ENCODE measurements around the gene SRD5A1. TPM values are rescaled to one million over a fixed set of nuclear protein-coding genes. Genes with fewer than 3 reads are reported as not detected.

SRD5A1 gene
- total and polyA plus RNA-seq, 11 donors, result 0.80 to 6.7 (median 3.8) TPM

DNA sequence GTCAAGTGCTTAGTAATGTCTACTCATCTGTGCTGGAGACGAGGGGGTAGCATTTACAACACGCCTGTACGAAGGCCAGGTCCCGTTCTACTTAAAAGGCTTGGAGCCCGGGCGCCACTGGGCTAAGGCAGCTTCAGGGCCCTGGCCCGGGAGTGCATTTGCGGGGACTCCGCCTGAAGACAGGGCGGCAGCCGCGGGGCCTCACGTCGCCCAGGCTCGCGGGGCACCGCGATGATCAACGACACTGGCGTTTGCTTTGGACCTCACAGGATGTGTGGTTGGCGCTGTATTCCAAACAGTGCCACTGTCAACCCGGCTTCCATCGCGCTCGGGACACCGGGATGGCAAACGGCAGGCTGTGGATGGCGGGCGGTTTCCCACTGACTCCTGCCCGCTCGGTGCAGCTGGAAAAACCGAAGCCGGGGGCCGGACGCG lies 78.9 kb downstream of the SRD5A1 start:
- H3K9me3 ChIP-seq, result no peaks in the 10 kb centered on the region
- DNase-seq, result peak; percentile 42 to 76 (median 58)
- 0 to 1% (median 1%) methylated on average over 14 to 36 of the region's 36 CpGs for WGBS, 4 donors
- no peak for TF ChIP-seq POLR2A (IDR thresholded peaks at IDR 0.05)
- TF ChIP-seq, protein P1, sequence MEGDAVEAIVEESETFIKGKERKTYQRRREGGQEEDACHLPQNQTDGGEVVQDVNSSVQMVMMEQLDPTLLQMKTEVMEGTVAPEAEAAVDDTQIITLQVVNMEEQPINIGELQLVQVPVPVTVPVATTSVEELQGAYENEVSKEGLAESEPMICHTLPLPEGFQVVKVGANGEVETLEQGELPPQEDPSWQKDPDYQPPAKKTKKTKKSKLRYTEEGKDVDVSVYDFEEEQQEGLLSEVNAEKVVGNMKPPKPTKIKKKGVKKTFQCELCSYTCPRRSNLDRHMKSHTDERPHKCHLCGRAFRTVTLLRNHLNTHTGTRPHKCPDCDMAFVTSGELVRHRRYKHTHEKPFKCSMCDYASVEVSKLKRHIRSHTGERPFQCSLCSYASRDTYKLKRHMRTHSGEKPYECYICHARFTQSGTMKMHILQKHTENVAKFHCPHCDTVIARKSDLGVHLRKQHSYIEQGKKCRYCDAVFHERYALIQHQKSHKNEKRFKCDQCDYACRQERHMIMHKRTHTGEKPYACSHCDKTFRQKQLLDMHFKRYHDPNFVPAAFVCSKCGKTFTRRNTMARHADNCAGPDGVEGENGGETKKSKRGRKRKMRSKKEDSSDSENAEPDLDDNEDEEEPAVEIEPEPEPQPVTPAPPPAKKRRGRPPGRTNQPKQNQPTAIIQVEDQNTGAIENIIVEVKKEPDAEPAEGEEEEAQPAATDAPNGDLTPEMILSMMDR (IDR thresholded peaks at IDR 0.05), result peak in 3 of 12 donors; percentile 26 to 33 (median 31)
- no peaks in the 10 kb centered on the region for H3K36me3 ChIP-seq
- H3K4me3 ChIP-seq, result peak overlapping the region; percentile 46 to 98 (median 78)
- peak in 3 of 4 donors; percentile 3 to 25 (median 24) for ATAC-seq
- no peaks in the 10 kb centered on the region for H3K27me3 ChIP-seq
- H3K4me1 ChIP-seq, result peaks cover 9 to 42% (median 29%) of the 10 kb centered on the region in 12 donors
- intact Hi-C loops (cut with DNase I), result loop anchor here in 8 of 10 donors (2.0 to 10.0 kb wide), 5 partner anchors 77 to 337 kb away; partner anchors contain the start of genes NSUN2 (in 6 of the 8), SRD5A1 (in 6 of the 8) and MED10 (in 2 of the 8)
- H3K27ac ChIP-seq, result peak overlapping the region; percentile 89 to 100 (median 98)

DNA sequence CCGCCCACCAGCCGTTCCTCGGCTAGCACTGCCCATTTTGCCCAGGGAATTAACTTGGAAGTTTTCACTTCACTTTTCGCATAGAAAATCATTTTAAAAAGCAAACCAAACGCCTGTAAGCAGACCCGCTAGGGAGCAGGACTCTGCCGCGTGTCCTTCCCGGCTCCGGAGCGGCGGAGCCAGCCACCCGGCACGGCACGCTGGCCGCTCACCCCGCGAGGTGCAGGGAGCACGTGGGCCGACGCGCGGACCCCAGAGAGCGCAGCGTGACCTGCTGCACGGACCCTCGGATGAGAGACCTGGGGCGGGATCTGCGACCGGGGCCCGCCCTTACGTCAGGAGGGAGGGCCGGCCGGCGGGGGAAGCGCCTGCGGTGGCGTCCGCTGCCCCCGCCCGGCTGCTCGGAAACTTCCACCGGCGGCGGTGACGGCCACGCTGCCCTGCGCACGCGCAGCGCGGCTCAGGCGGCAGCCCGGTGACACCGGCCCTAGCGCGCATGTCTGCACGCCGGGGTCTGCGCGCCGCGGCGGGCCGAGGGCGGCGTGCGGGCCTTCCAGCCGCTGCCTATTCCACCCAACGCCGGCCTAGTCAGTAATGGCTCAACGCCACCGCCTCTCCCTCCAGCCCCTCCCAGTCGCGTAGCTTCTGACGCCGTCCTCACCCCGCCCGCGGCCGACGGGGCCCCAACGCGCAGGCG lies 79.5 kb downstream of the SRD5A1 start:
- Histone ChIP-seq H3K9me3 (no peaks in the 10 kb centered on the region), H3K36me3 (no peaks in the 10 kb centered on the region), H3K4me3 (peak overlapping the region; percentile 46 to 98 (median 78)), H3K27me3 (no peaks in the 10 kb centered on the region), H3K27ac (peak overlapping the region; percentile 89 to 100 (median 98)), H3K4me1 (peaks cover 9 to 48% (median 34%) of the 10 kb centered on the region in 12 donors)
- ATAC-seq, result peak; percentile 86 to 94 (median 90)
- intact Hi-C loops (cut with DNase I), result loop anchor here in 8 of 10 donors (1.0 to 10.0 kb wide), 6 partner anchors 78 to 338 kb away; partner anchors contain the start of genes NSUN2 (in 8 of the 8), SRD5A1 (in 8 of the 8) and MED10 (in 2 of the 8)
- peak; percentile 97 to 99 (median 97) for DNase-seq
- WGBS, 4 donors, result 0 to 4% (median 0%) methylated on average over 4 to 85 of the region's 85 CpGs
- TF ChIP-seq, protein P1 (IDR thresholded peaks at IDR 0.05), result peak in 1 of 12 donors; percentile 3
- peak in 1 of 2 donors; percentile 84 for TF ChIP-seq POLR2A (IDR thresholded peaks at IDR 0.05)

DNA sequence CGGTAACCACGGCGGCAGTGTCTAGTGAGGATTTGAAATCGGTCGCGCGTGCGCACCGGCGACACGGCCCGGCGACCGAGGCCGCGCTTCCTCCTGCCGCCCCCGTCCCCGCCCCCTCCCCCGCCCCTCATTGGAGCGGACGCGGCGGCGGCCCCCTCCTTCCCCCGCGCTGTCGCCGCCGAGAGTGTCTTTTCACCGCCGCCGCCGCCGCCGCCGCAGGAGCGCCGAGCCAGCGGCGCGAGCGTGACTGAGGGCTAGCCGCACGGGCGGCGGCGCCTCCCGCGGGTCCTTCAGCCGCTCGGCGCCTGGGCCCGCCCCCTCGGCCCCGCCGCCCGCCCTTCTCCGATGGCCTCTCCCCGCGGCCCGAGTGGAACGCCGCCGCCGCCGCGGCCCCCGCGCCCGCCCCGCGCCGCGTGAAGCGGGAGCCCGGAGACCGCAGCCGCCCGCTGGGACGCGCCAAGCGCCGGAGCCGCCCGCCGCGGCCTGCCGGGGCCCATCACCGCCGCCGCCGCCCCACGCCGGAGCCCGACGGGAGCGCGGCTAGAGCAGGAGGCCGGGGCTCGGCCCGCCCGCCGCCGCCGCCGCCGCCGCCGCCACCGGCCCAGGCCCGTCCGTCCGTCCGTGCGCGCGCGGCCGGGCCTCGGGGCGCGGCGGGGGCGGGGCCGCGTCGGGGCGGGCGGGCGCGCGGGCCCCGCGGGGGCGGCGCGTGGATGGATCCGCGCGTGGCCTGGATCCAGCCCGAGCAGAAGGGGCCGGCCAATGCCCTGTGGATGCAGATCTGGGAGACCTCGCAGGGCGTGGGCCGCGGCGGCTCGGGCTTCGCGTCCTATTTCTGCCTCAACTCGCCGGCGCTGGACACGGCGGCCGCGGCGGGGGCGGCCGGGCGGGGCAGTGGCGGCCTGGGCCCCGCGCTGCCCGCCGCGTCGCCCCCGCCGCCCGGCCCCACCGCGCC lies 80.3 kb downstream of the SRD5A1 start, which contains the start of gene TENT4A:
TSS of gene TENT4A (plus strand) at position 159 of the 952 bp plus-strand sequence. CDS start at position 711, 552 bp downstream.
- Histone ChIP-seq H3K4me3 (peak within 1 kb of the TSS; percentile 60 to 98 (median 78)), H3K9me3 (no peaks in the 10 kb centered on the region), H3K27ac (peak within 1 kb of the TSS; percentile 89 to 100 (median 98)), H3K27me3 (no peaks in the 10 kb centered on the region), H3K4me1 (peaks cover 9 to 53% (median 40%) of the 10 kb centered on the region in 12 donors), H3K36me3 (no peaks in the 10 kb centered on the region)
- 0 to 1% (median 0%) methylated on average over 5 to 174 of the region's 174 CpGs; no CpG with 5 or more reads in 1 of the 4 donors for WGBS, 4 donors
- ATAC-seq (no peak), DNase-seq (peak in 4 of 5 donors; percentile 46 to 75 (median 60))
- no peak for TF ChIP-seq POLR2A (IDR thresholded peaks at IDR 0.05)
- TF ChIP-seq, protein P1 (IDR thresholded peaks at IDR 0.05), result no peak
- intact Hi-C loops (cut with DNase I), result loop anchor here in 8 of 10 donors (1.0 to 10.0 kb wide), 6 partner anchors 79 to 339 kb away; partner anchors contain the start of genes NSUN2 (in 8 of the 8), SRD5A1 (in 8 of the 8) and MED10 (in 2 of the 8)
